ENCODE data around the gene KRTAP5-4. TPM values are rescaled to one million over a fixed set of nuclear protein-coding genes. Genes with fewer than 3 reads are reported as not detected.
"Not testable (repeated sequence)": the region's sequence is repeated elsewhere in the genome, so short reads cannot be mapped to it uniquely, and the experiment has no call there.

KRTAP5-4 gene
- total RNA-seq, 1 experiment from 2014 or later = not detected

GRCh38 chr11:1581976-1582375 is 40.0 kb downstream of the KRTAP5-4 start:
- BruUV-seq (replicated peaks) = no TSS peak

GRCh38 chr11:1576825-1577224 is 45.1 kb downstream of the KRTAP5-4 start:
- peaks cover 6% of the 10 kb centered on the region for H3K4me1 ChIP-seq (ENCODE audit: insufficient read depth, low read length, poor library complexity, severe bottlenecking)
- H3K36me3 ChIP-seq (ENCODE audit: insufficient read depth, low read length, poor library complexity, severe bottlenecking) = no peaks in the 10 kb centered on the region
- H3K27me3 ChIP-seq (replicated peaks; ENCODE audit: insufficient read depth, low read depth, low read length, poor library complexity) = peaks cover 25% of the 10 kb centered on the region
- ChIA-PET POLR2A (ENCODE audit: low non-redundant PET) (no interaction called here), CTCF (interaction anchor here (0.7 kb wide), 1 partner anchor 30 kb away, joined by 4 read pairs; no protein-coding TSS in a partner anchor)
- H3K4me3 ChIP-seq (ENCODE audit: low read depth, low read length, poor library complexity, severe bottlenecking) = no peak overlapping the region
- no peak overlapping the region for H3K27ac ChIP-seq (ENCODE audit: low read depth, low read length, poor library complexity, severe bottlenecking)
- no peaks in the 10 kb centered on the region for H3K9me3 ChIP-seq (ENCODE audit: low read depth, low read length, poor library complexity, severe bottlenecking)
- TF ChIP-seq, protein P1, sequence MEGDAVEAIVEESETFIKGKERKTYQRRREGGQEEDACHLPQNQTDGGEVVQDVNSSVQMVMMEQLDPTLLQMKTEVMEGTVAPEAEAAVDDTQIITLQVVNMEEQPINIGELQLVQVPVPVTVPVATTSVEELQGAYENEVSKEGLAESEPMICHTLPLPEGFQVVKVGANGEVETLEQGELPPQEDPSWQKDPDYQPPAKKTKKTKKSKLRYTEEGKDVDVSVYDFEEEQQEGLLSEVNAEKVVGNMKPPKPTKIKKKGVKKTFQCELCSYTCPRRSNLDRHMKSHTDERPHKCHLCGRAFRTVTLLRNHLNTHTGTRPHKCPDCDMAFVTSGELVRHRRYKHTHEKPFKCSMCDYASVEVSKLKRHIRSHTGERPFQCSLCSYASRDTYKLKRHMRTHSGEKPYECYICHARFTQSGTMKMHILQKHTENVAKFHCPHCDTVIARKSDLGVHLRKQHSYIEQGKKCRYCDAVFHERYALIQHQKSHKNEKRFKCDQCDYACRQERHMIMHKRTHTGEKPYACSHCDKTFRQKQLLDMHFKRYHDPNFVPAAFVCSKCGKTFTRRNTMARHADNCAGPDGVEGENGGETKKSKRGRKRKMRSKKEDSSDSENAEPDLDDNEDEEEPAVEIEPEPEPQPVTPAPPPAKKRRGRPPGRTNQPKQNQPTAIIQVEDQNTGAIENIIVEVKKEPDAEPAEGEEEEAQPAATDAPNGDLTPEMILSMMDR (conservative IDR thresholded peaks at IDR 0.05; ENCODE audit: low read depth, low read length) = no peak
- no peak for TF ChIP-seq EZH2 (IDR thresholded peaks at IDR 0.05; ENCODE audit: borderline replicate concordance, low read depth, low read length, poor library complexity, severe bottlenecking)
- intact Hi-C loops (cut with micrococcal nuclease; ENCODE audit: unreplicated experiment) = no loop called here
- BruUV-seq (replicated peaks) = no TSS peak
- no peak for DNase-seq (ENCODE audit: low spot score)

More at GRCh38 chr11:1581976-1582375, 40.0 kb downstream of the KRTAP5-4 start:
- H3K27me3 ChIP-seq (replicated peaks; ENCODE audit: insufficient read depth, low read depth, low read length, poor library complexity) = no peaks in the 10 kb centered on the region
- DNase-seq (ENCODE audit: low spot score) = no peak
- no peaks in the 10 kb centered on the region for H3K36me3 ChIP-seq (ENCODE audit: insufficient read depth, low read length, poor library complexity, severe bottlenecking)
- H3K4me3 ChIP-seq (ENCODE audit: low read depth, low read length, poor library complexity, severe bottlenecking) = no peak overlapping the region
- TF ChIP-seq EZH2 (IDR thresholded peaks at IDR 0.05; ENCODE audit: borderline replicate concordance, low read depth, low read length, poor library complexity, severe bottlenecking) = no peak
- TF ChIP-seq, protein P1 (conservative IDR thresholded peaks at IDR 0.05; ENCODE audit: low read depth, low read length) = no peak
- CTCF ChIA-PET = interaction anchor here (0.8 kb wide), 1 partner anchor 35 kb away, joined by 3 read pairs; no protein-coding TSS in a partner anchor
- intact Hi-C loops (cut with micrococcal nuclease; ENCODE audit: unreplicated experiment) = no loop called here
- H3K27ac ChIP-seq (ENCODE audit: low read depth, low read length, poor library complexity, severe bottlenecking) = no peak overlapping the region
- H3K4me1 ChIP-seq (ENCODE audit: insufficient read depth, low read length, poor library complexity, severe bottlenecking) = no peaks in the 10 kb centered on the region
- no peaks in the 10 kb centered on the region for H3K9me3 ChIP-seq (ENCODE audit: low read depth, low read length, poor library complexity, severe bottlenecking)
- POLR2A ChIA-PET (ENCODE audit: low non-redundant PET) = interaction anchor here (0.5 kb wide), 1 partner anchor 1118 kb away, joined by 4 read pairs; the partner anchor contains the start of gene KCNQ1OT1

DNA sequence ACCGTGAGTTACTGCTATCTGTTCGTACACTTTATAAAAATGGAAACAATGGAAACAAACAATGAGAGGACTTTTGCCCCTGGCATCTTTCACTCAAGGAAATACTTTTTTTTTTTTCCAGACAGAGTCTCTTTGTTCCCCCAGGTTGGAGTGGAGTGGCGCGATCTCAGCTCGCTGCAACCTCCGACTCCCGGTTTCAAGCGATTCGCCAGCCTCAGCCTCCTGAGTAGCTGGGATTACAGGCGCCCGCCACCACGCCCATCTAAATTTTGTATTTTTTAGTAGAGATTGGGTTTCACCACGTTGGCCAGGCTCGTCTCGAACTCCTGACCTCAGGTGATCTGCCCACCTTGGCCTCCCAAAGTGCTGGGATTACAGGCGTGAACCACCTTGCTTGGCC is 46.2 kb downstream of the KRTAP5-4 start:
- intact Hi-C loops (cut with micrococcal nuclease; ENCODE audit: unreplicated experiment) = loop anchor here (2.0 kb wide), 1 partner anchor 29 kb away; no protein-coding TSS in a partner anchor
- DNase-seq (ENCODE audit: low spot score); H3K36me3 ChIP-seq (ENCODE audit: insufficient read depth, low read length, poor library complexity, severe bottlenecking); H3K9me3 ChIP-seq (ENCODE audit: low read depth, low read length, poor library complexity, severe bottlenecking); H3K4me1 ChIP-seq (ENCODE audit: insufficient read depth, low read length, poor library complexity, severe bottlenecking); BruUV-seq (replicated peaks); H3K27ac ChIP-seq (ENCODE audit: low read depth, low read length, poor library complexity, severe bottlenecking); H3K4me3 ChIP-seq (ENCODE audit: low read depth, low read length, poor library complexity, severe bottlenecking); POLR2A ChIA-PET (ENCODE audit: low non-redundant PET): not testable (repeated sequence)
- peaks cover 25% of the 10 kb centered on the region for H3K27me3 ChIP-seq (replicated peaks; ENCODE audit: insufficient read depth, low read depth, low read length, poor library complexity)
- CTCF ChIA-PET = interaction anchor here (1.0 to 1.5 kb wide), 2 partner anchors 20 to 22 kb away, joined by 3 to 12 read pairs; no protein-coding TSS in a partner anchor

DNA sequence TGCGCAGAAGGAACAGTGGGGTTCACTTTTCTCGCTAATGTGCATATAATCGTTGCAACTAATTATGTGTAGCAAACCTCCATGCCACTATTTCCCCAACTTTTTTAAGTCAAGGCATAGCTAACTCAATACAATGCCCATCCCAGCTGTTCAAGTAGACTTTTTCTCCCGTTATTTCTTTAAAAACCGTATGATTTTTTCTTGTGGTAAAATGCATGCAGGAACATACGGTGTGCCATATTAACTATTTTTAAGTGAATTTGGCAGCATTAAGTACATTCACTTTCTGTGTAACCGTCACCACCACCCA is 47.0 kb downstream of the KRTAP5-4 start:
- Histone ChIP-seq H3K4me1 (ENCODE audit: insufficient read depth, low read length, poor library complexity, severe bottlenecking) (peaks cover 6% of the 10 kb centered on the region), H3K27me3 (replicated peaks; ENCODE audit: insufficient read depth, low read depth, low read length, poor library complexity) (peaks cover 25% of the 10 kb centered on the region), H3K4me3 (ENCODE audit: low read depth, low read length, poor library complexity, severe bottlenecking) (no peak overlapping the region), H3K27ac (ENCODE audit: low read depth, low read length, poor library complexity, severe bottlenecking) (no peak overlapping the region), H3K9me3 (ENCODE audit: low read depth, low read length, poor library complexity, severe bottlenecking) (no peaks in the 10 kb centered on the region), H3K36me3 (ENCODE audit: insufficient read depth, low read length, poor library complexity, severe bottlenecking) (no peaks in the 10 kb centered on the region)
- ChIA-PET CTCF (interaction anchor here (0.6 to 1.5 kb wide), 8 partner anchors 10 to 304 kb away, joined by 3 to 14 read pairs (median 4); partner anchors contain the start of gene KRTAP5-1), POLR2A (ENCODE audit: low non-redundant PET) (no interaction called here)
- TF ChIP-seq EZH2 (IDR thresholded peaks at IDR 0.05; ENCODE audit: borderline replicate concordance, low read depth, low read length, poor library complexity, severe bottlenecking) = no peak
- TF ChIP-seq, protein P1 (conservative IDR thresholded peaks at IDR 0.05; ENCODE audit: low read depth, low read length) = no peak
- no peak for DNase-seq (ENCODE audit: low spot score)
- BruUV-seq (replicated peaks) = no TSS peak
- intact Hi-C loops (cut with micrococcal nuclease; ENCODE audit: unreplicated experiment) = loop anchor here (2.0 kb wide), 1 partner anchor 28 kb away; no protein-coding TSS in a partner anchor

Measured in A673 (cell line).